Nephron (organoid): ENCODE measurements around the gene SMOC2.

Source experiments
- H3K27ac Mint-ChIP-seq, 3 experiments: 2 replicates each; pipeline ENCODE4 v1.8.0; 2020; ENCODE audit warnings: mixed read lengths in 3 of 3, mild to moderate bottlenecking in 2 of 3, moderate library complexity in 1 of 3
- H3K27me3 Mint-ChIP-seq: 2 replicates; pipeline ENCODE4 v1.8.0; 2021; ENCODE audit warnings: low read depth, mild to moderate bottlenecking, moderate library complexity, mixed read lengths
- H3K36me3 Mint-ChIP-seq: 2 replicates; pipeline ENCODE4 v1.8.0; 2020; ENCODE audit warnings: low read depth, mixed read lengths
- H3K4me1 Mint-ChIP-seq: 2 replicates; pipeline ENCODE4 v1.8.0; 2020; ENCODE audit warnings: mixed read lengths
- H3K4me3 Mint-ChIP-seq, 3 experiments: 2 replicates each; pipeline ENCODE4 v1.8.0; 2020; ENCODE audit warnings: mild to moderate bottlenecking in 3 of 3, mixed read lengths in 3 of 3, moderate library complexity in 2 of 3
- H3K9me3 Mint-ChIP-seq: 2 replicates; pipeline ENCODE4 v1.8.0; 2020; ENCODE audit warnings: mixed read lengths
- CTCF ChIP-seq, 3 experiments: fragments of 200-600 bp; sonication (generic); IDR thresholded peaks; one replicate each; pipeline ENCODE4 v1.5.0; 2021; ENCODE audit warnings: antibody characterized with exemption in 3 of 3; ENCODE audit not compliant: unreplicated experiment in 3 of 3

SMOC2 gene

GRCh38 chr6:168627506-168628175 lies 186.7 kb downstream of the SMOC2 start:
- H3K9me3 Mint-ChIP-seq, result no peaks in the 10 kb centered on the region
- H3K36me3 Mint-ChIP-seq, result no peaks in the 10 kb centered on the region
- no peak overlapping the region for H3K27ac Mint-ChIP-seq
- TF ChIP-seq CTCF (IDR thresholded peaks at IDR 0.05; ENCODE audit: unreplicated experiment in 3 of 3), result no peak
- peaks cover 14% of the 10 kb centered on the region for H3K27me3 Mint-ChIP-seq
- H3K4me1 Mint-ChIP-seq, result peaks cover 57% of the 10 kb centered on the region
- no peak overlapping the region for H3K4me3 Mint-ChIP-seq

- no peak for TF ChIP-seq CTCF (IDR thresholded peaks at IDR 0.05; ENCODE audit: unreplicated experiment in 3 of 3)
- H3K36me3 Mint-ChIP-seq, result no peaks in the 10 kb centered on the region
- no peaks in the 10 kb centered on the region for H3K9me3 Mint-ChIP-seq
- H3K27me3 Mint-ChIP-seq, result peaks cover 14% of the 10 kb centered on the region
- peaks cover 57% of the 10 kb centered on the region for H3K4me1 Mint-ChIP-seq
- no peak overlapping the region for H3K27ac Mint-ChIP-seq
- H3K4me3 Mint-ChIP-seq, result no peak overlapping the region
Measured at GRCh38 chr6:168628176-168628553, 187.2 kb downstream of the SMOC2 start.

- Mint-ChIP-seq H3K36me3 (peaks cover 4% of the 10 kb centered on the region), H3K4me3 (no peak overlapping the region), H3K9me3 (no peaks in the 10 kb centered on the region), H3K4me1 (peaks cover 59% of the 10 kb centered on the region), H3K27ac (no peak overlapping the region), H3K27me3 (peaks cover 14% of the 10 kb centered on the region)
- TF ChIP-seq CTCF (IDR thresholded peaks at IDR 0.05; ENCODE audit: unreplicated experiment in 3 of 3), result no peak
Measured at GRCh38 chr6:168628732-168629245, 187.8 kb downstream of the SMOC2 start.

- H3K4me1 Mint-ChIP-seq, result peaks cover 62% of the 10 kb centered on the region
- peaks cover 14% of the 10 kb centered on the region for H3K27me3 Mint-ChIP-seq
- H3K36me3 Mint-ChIP-seq, result peaks cover 5% of the 10 kb centered on the region
- H3K27ac Mint-ChIP-seq, result peak overlapping the region in 2 of 3 experiments; percentile 6 to 48
- TF ChIP-seq CTCF (IDR thresholded peaks at IDR 0.05; ENCODE audit: unreplicated experiment in 3 of 3), result no peak
- no peak overlapping the region for H3K4me3 Mint-ChIP-seq
- no peaks in the 10 kb centered on the region for H3K9me3 Mint-ChIP-seq
Measured at GRCh38 chr6:168631564-168631963, 190.6 kb downstream of the SMOC2 start.

GRCh38 chr6:168632694-168633093 lies 191.7 kb downstream of the SMOC2 start:
- peaks cover 5% of the 10 kb centered on the region for H3K36me3 Mint-ChIP-seq
- no peak overlapping the region for H3K4me3 Mint-ChIP-seq
- no peak overlapping the region for H3K27ac Mint-ChIP-seq
- H3K9me3 Mint-ChIP-seq, result no peaks in the 10 kb centered on the region
- no peak for TF ChIP-seq CTCF (IDR thresholded peaks at IDR 0.05; ENCODE audit: unreplicated experiment in 3 of 3)
- H3K4me1 Mint-ChIP-seq, result peaks cover 62% of the 10 kb centered on the region
- H3K27me3 Mint-ChIP-seq, result peaks cover 14% of the 10 kb centered on the region
